22Rv1 (cell line): ENCODE results near the gene TM7SF2.

Experiments used
- H3K27ac ChIP-seq: fragments of 450-650 bp; 2 replicates; pipeline ENCODE4 v1.5.1; 2017
- ZFX ChIP-seq: fragments of 450-650 bp; IDR thresholded peaks from 2 replicates; pipeline ENCODE4 v1.6.1; 2017; ENCODE audit warnings: antibody characterized with exemption, borderline replicate concordance
- TF ChIP-seq, protein P1 (sequence below): fragments of 450-650 bp; IDR thresholded peaks from 2 replicates; pipeline ENCODE4 v1.5.1; 2017; ENCODE audit warnings: mild to moderate bottlenecking

Gene TM7SF2

DNA sequence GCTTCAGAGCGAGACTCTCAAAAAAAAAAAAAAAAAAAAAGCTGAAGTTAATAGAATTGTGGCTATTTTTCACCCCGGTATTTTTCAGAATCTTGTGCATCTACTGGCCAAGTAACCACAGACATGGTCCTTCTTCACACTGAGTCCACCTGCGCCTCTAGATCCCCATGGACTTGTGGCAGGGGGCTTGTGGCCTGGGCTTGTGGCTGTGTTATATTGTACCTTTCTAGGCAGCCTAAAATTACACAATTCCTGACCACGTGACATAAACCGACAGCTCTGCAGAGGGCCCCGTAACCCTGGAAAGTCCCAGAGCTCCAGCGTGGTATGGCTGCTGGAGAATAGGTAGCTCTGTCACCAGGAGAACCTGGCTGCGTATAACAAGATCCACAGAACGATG is 42.5 kb upstream of the TM7SF2 start:
- H3K27ac ChIP-seq: no peak overlapping the region
- no peak for TF ChIP-seq ZFX
- TF ChIP-seq, protein P1, sequence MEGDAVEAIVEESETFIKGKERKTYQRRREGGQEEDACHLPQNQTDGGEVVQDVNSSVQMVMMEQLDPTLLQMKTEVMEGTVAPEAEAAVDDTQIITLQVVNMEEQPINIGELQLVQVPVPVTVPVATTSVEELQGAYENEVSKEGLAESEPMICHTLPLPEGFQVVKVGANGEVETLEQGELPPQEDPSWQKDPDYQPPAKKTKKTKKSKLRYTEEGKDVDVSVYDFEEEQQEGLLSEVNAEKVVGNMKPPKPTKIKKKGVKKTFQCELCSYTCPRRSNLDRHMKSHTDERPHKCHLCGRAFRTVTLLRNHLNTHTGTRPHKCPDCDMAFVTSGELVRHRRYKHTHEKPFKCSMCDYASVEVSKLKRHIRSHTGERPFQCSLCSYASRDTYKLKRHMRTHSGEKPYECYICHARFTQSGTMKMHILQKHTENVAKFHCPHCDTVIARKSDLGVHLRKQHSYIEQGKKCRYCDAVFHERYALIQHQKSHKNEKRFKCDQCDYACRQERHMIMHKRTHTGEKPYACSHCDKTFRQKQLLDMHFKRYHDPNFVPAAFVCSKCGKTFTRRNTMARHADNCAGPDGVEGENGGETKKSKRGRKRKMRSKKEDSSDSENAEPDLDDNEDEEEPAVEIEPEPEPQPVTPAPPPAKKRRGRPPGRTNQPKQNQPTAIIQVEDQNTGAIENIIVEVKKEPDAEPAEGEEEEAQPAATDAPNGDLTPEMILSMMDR: no peak

DNA sequence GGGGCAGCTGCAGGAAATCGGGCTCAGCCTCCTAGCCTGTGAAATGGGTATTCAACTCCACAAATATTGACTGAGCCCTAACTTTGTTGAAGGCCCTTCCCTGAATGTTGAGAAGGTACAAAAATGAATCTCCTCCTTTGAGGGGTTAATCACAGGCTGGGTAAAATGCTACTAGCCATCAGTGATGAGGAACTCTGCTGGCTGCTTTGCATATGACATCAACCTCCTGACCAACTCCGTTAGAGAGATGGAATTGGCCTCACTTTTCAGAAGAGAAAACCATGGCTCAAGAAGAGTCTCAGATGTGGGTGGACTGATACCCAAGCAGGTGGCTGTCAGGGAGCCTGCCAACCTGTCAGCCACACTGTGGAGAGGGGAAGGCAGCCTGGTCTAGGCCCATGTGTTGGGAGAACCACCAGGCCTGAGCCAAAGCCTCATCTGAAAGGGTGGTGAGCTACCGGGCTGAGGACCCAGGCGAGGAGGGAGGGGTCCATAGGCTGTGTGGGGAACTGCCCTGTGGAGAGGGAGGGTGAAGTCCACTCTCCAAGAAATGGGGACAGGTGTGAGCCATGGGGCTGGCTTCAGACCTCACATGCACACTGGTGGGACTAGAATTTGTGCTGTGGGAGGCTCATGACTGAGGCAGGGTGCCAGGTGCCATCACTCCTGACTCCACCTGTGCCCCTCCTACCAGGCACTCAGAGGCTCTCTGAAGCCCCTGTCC is 39.6 kb upstream of the TM7SF2 start:
- H3K27ac ChIP-seq: no peak overlapping the region
- TF ChIP-seq ZFX: no peak
- TF ChIP-seq, protein P1: no peak

DNA sequence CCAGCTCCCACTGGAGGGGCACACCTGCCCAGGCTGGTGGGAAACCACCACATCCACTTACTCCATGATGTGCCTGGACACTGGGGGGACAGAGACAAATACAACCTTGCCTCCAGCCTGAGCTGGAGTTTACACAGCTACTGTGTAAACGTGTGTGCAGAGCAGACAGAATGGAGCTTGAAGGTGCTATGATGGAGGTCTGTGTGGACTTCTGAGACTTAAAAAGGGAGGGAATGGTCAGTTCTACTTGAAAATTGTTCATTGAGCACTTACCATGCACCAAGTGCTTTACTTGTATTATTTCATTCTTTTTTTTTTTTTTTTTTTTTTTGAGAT is 39.1 kb upstream of the TM7SF2 start:
- no peak overlapping the region for H3K27ac ChIP-seq
- TF ChIP-seq ZFX: no peak
- TF ChIP-seq, protein P1: no peak

DNA sequence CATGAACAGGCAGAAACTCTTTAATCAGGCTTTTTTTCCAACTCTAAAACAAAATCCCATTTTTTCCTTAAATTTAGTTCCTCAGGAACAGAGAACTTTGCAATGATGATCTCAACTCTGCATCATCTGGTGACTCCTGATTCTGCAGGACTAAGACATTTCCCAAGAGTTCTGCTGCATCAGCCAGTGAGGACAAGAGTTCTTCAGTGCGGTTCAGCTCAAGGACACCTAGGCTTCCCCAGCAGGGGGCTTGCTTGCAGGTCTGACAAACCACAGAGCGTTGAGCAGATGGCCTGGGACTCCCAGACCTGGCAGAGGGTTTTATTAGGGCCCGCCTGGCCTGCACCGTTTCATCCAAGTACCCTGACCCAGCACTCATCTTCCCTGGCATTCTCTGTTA is 34.2 kb upstream of the TM7SF2 start:
- H3K27ac ChIP-seq: no peak overlapping the region
- TF ChIP-seq, protein P1: no peak
- no peak for TF ChIP-seq ZFX

DNA sequence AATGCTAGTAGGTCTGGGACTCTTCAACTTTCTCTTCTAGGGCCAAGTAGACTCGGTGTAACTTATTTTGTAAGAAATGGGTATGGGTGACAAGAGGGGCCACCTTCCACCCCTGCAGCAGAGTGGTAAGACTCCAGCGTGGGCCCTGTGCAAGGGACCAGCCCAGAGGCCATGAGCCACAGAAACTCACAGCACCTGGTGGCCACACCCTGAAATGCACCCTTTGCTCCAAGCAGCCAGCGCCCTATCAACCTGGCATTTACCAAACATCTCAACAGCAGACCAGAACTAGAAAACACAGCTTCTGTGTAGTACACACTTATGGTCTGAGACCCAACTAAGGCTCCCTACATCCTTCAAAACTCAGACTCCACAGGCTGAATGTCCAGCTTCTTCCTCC is 33.5 kb upstream of the TM7SF2 start:
- TF ChIP-seq, protein P1: peak; percentile 73
- no peak for TF ChIP-seq ZFX
- H3K27ac ChIP-seq: peak overlapping the region; percentile 20; the same call in 1 of the 2 replicates

DNA sequence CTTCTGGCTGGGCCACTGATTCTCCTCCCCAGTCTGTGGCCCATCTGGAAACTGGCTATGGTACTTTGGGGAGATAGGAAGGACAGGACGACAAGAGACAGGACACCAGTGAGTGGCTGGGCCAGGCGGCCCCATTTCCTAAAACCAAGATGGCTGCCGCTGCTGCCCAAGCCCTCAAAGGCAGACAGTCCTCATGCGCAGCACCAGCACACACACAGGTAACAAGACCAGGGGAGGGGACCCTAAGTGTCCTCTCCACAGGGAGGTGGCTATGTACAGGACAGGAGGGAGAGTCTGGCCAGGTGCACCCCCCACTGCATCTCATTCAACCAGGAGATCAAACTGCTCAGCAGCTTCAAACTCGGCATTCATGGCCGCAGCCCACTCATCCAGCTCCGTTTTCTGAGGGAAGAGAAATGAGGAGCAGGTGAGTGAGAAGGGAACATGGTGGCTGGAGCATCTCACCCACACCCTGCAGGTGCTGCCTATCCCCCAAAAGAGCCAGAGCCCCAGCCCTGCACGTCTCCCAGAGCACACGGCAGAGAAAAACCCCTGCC is 32.8 kb upstream of the TM7SF2 start:
- H3K27ac ChIP-seq: peak overlapping the region; percentile 20; the same call in 1 of the 2 replicates
- TF ChIP-seq, protein P1: no peak
- TF ChIP-seq ZFX: no peak

DNA sequence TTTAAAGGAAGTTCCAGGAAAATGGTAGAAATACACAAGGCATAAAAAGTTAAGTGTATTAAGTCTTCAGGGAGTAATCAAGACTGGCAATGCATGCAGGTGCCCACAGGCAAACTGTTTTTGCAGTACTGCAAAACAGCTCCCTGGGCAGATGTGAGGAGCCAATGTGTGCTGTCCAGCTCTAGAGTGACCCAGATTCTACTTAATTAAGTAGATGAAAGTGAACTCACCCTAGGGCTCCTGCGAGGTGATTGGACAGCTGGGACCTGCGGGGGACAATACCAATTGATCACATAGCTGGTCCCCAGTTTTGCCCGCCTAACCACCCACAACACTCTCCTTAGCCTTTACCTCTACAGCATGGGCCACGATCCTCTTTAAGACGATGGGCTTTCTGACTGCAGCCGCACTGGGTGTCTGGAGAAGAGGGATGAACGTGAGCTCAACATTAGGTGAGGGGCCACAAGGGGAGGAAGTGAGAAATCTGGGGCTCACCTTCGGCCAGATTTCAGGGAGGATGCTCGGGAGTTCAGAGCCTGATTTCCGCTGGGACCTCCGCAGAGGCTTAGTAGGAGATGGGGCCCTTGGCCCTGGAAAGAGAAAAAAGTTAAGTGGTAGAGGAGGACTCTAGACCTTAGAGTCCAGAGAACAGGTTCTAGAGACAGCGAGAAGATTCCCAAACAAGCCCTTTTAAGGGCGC is 28.4 kb upstream of the TM7SF2 start:
- peak overlapping the region; percentile 80 for H3K27ac ChIP-seq
- TF ChIP-seq ZFX: no peak
- TF ChIP-seq, protein P1: no peak
